HG03108 (cell line): ENCODE measurements around the gene CCDC177.
"Not testable (repeated sequence)": the region's sequence is repeated elsewhere in the genome, so short reads cannot be mapped to it uniquely, and the experiment has no call there.

Experiments used
- ATAC-seq: cut with Tn5 transposase; IDR thresholded peaks from one replicate; pipeline ENCODE4 v1.9.1; 2021; ENCODE audit warnings: moderate library complexity; ENCODE audit not compliant: unreplicated experiment

CCDC177 gene

GRCh38 chr14:69600304-69600891, 25.7 kb upstream of the CCDC177 start:
- ATAC-seq: no peak

DNA sequence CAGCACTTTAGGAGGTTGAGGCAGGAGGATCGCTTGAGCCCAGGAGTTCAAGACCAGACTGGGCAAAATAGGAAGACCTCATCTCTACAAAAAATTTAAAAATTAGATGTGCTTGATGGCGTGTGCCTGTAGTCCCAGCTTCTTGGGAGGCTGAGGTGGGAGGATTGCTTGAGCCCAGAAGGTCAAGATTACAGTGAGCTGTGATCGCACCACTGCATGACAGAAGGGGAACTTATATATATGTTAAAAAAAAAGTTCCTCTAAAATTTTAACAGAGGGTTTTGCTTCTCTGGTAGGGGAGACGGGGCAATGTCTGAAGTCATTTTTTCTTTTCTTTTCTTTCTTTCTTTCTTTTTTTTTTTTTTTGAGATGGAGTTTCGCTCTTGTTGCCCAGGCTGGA, 24.8 kb upstream of the CCDC177 start:
- not testable (repeated sequence) for ATAC-seq

GRCh38 chr14:69595336-69595735, 20.7 kb upstream of the CCDC177 start:
- ATAC-seq: no peak

DNA sequence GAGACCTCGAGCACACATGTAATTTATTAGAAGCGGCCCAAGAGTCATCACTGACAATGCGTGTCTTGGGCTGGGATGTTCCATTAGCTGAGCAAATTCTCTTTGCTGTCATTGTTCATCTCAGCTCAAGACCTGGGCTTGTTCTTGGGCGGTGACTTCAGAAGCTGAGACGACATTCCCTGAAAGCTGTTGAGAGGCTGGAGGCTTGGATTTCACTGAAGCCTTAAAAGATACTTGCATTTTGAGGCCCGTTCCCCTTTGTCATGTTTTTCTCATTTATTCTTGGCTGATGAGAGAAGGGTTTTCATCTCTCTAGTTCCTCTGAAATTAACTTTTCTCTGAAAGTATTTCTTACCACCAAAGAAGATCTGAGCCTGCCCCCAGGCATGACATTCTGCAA, 20.2 kb upstream of the CCDC177 start:
- ATAC-seq: no peak

DNA sequence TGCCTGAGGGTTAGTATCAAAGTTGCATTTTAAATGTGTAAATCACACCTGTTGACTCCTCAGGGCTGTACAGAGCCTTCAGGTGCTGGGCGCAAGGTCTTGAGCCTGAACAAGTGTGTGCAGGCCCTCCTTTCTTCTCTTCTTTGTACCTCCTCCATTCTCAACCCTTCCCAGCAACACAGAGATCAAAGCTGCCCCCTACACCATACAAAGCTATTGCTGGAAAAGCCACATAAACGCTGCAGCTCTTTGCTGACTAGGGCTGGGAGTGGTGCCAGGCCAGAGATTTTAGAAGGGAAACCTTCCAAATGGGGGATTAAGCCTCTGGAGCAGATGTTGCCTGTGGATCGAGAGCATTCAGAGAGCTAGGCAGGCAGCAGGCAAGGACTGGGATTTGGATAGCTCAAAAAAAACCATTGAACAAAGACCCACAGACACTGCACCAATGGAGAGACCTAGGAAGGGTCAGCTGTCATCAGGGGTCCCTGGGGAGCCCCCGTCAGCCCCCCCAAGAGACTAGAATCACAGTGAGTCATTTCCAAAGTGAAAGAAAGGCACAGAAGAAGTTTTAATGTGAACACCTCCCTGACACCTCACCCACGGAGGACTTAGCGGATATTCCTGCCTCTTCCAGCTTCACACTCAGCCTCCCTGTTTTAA, 18.5 kb upstream of the CCDC177 start:
- no peak for ATAC-seq

DNA sequence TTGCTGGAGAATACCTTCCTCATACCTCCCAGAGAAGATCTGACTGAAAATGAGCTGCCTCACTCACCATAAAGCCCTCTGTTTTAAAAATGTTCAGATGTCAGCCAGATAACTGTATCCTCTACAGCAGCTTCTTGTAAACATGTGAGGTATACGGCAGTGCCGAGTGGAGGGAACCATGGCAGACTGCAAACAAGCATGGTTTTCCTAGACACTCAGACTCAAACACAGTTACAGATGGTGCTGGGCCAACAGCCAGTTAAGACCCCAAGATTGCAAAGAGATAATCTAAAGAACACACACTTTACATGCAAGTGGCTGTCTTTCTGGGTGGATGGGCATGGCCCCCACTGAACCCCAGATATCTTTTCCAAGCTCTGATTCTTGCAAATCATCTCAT, 16.6 kb upstream of the CCDC177 start:
- no peak for ATAC-seq

DNA sequence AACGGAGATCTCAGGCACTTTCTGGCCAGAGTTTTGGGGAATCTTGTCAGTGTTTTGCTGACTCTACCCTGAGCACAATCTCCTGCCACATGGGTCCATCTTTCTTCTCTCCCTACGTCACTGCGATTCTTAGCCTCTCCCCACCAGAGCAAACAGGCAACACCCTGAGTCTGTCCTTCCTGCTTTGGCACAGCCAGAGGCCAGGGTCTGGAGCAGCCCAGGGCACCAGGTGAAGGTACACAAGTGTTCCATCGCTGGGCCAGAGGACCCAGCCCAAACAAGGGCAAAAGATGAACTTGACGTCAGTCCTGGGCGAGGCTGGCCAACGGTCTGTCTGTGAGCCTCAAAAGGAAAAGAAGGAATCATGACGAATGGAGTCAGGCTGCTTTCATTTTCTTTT, 12.7 kb upstream of the CCDC177 start:
- no peak for ATAC-seq

- no peak for ATAC-seq
Observed at GRCh38 chr14:69586404-69586803, 11.7 kb upstream of the CCDC177 start.

GRCh38 chr14:69584389-69584788, 9.7 kb upstream of the CCDC177 start:
- no peak for ATAC-seq

GRCh38 chr14:69582829-69583228, 8.2 kb upstream of the CCDC177 start:
- no peak for ATAC-seq

DNA sequence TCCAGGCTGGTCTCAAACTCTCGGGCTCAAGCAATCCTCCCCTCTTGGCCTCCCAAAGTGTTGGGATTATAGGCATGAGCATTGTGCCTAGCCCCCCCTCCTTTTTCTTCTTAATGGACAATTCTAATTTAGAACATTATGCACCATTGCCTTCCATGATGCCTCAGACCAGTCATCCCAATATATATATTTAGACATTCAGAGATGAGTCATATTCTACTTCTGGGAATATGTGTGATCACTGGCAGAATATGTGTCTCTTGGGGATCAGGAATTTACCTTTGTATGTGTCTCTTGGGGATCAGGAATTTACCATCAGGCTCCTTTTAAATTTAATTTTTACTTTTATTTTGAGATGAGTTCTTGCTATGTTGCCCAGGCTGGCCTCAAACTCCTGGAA, 7.5 kb upstream of the CCDC177 start:
- ATAC-seq: no peak

- ATAC-seq: no peak
Observed at GRCh38 chr14:69581316-69581935, 6.8 kb upstream of the CCDC177 start.

DNA sequence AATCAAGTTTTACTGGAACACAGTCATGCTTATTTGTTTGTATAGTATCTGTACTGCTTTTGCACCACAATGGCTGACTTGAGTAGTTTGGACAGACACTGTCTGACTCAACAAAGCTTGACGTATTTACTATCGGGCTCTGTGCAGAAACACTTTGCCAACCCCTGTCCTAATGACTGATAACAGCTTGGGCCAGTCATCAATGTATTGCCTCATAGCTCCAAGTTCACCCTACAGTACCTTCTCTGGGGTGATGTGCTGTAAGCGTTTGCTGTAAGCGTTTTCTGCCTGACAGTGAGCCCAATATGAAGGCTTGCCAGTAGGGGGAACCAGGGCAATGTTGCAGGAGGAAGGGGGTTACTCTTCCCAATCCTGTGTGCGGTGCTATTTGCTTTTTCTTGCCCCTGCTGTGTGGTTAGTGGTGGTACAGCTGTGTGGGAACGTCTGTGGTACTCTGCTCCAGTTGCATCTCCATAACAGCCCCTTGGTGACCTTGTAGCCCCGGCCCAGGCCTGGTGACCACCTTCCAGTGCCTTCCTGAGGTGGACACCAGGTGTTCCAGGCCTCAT, 5.4 kb upstream of the CCDC177 start:
- no peak for ATAC-seq

DNA sequence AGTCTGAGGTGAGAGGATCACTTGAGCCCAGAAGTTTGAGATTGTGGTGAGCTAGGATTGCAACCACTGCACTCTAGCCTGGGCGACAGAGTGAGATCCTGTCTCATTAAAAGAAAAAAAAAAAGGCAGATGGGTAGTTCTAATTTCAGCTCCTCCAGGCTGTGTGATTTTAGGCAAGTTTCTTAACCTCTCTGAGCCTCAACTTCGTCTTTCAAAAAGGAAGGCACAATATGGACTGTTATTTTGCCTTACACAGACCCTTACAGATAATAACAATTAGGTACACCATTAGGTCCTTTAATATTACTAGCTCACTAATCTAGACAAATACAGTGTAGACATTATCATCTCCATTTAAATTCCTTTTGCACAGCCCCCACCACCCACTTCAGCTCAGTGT, 4.8 kb upstream of the CCDC177 start:
- ATAC-seq: no peak

GRCh38 chr14:69574954-69575295, 254 bp upstream of the CCDC177 start:
- no peak for ATAC-seq

GRCh38 chr14:69573831-69574262, 824 bp downstream of the CCDC177 start:
- no peak for ATAC-seq

GRCh38 chr14:69573205-69573830, 1.4 kb downstream of the CCDC177 start:
- no peak for ATAC-seq

- no peak for ATAC-seq
Observed at GRCh38 chr14:69572841-69573135, 1.9 kb downstream of the CCDC177 start.

GRCh38 chr14:69572030-69572840, 2.4 kb downstream of the CCDC177 start:
- no peak for ATAC-seq

DNA sequence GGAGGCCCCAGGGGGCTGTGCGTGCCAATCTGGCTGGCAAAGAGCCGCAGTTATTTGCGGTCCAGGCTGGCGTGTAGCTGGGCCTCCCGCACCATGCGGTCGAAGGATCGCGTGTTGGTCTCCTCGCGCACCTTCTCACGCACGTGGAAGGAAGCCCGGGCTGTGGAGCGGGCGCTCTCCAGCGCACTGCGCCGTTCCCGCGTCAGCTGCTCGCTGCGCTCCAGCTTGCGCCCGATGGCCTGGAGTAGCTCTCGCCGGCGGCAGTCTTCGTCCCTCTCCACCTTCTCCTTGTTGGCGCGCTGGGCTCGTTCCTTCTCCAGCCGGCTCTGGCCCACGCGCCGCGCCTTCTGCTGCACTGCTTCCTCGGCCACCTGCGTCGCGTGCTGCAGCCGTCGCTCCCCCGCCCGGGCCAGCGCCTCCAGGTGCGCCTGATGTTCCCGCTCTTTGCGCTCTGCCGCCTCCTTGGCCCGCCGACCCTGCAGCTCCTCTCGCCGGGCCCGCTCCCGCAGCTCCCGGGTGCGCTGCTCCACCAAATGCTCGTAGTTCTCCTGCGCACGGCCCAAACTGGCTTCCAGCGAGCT, 3.1 kb downstream of the CCDC177 start:
- no peak for ATAC-seq

- ATAC-seq: no peak
Observed at GRCh38 chr14:69570836-69571330, 3.8 kb downstream of the CCDC177 start.
